ENCODE results near the gene SNAP91. TPM values are rescaled to one million over a fixed set of nuclear protein-coding genes. Genes with fewer than 3 reads are reported as not detected.

The SNAP91 gene
- total and polyA plus RNA-seq, 2 donors (not counting 1 experiment from before 2014, with no cell fraction given), result not detected

- CTCF ChIA-PET, result no interaction called here
- WGBS (ENCODE audit: insufficient coverage), result 96% methylated on average over 3 of the region's 3 CpGs
- no peaks in the 10 kb centered on the region for H3K4me1 Mint-ChIP-seq
These were observed 23.4 kb downstream of the SNAP91 start for GRCh38 chr6:83685481-83685880.

GRCh38 chr6:83677791-83678190 is 31.1 kb downstream of the SNAP91 start:
- intact Hi-C loops (cut with micrococcal nuclease), result no loop called here
- Histone ChIP-seq H2AFZ (ENCODE audit: insufficient read depth, low read depth, low read length, poor library complexity, severe bottlenecking) (no peak overlapping the region), H3K9ac (ENCODE audit: low read length) (no peak overlapping the region), H3K79me2 (ENCODE audit: control insufficient read depth, insufficient read depth, low read length) (no peaks in the 10 kb centered on the region), H3K4me1 (ENCODE audit: control insufficient read depth in 2 of 2, insufficient read depth in 2 of 2, low read length in 2 of 2) (no peaks in the 10 kb centered on the region), H3K27ac (ENCODE audit: low read length in 2 of 2) (no peak overlapping the region), H3K9me3 (ENCODE audit: control extremely low read depth in 1 of 3, control insufficient read depth in 2 of 3, insufficient read depth in 1 of 3, low read length in 2 of 3) (no peaks in the 10 kb centered on the region), H3K4me2 (replicated peaks; ENCODE audit: low read depth, low read length, poor library complexity, severe bottlenecking) (no peak overlapping the region), H4K20me1 (ENCODE audit: control insufficient read depth, insufficient read depth, low read length, poor library complexity, severe bottlenecking) (no peaks in the 10 kb centered on the region), H3K4me3 (ENCODE audit: control extremely low read depth in 1 of 5, extremely low read depth in 1 of 5, insufficient read depth in 1 of 5, low read depth in 2 of 5, low read length in 4 of 5) (no peak overlapping the region), H3K27me3 (replicated peaks in 1 of 4; ENCODE audit: control extremely low read depth in 1 of 4, control insufficient read depth in 3 of 4, insufficient read depth in 4 of 4, low read length in 3 of 4) (no peaks in the 10 kb centered on the region), H3K36me3 (replicated peaks in 1 of 2; ENCODE audit: control extremely low read depth in 1 of 2, control insufficient read depth in 1 of 2, extremely low read depth in 1 of 2, insufficient read depth in 2 of 2, low read length in 1 of 2) (no peaks in the 10 kb centered on the region)
- ChIA-PET CTCF (no interaction called here), POLR2A (no interaction called here)
- H3K27ac Mint-ChIP-seq, result no peak overlapping the region
- no peak for ATAC-seq (ENCODE audit: low read depth)
- DNase-seq, result no peak
- peaks cover 2% of the 10 kb centered on the region for H3K9me3 Mint-ChIP-seq (ENCODE audit: insufficient read depth)
- no peak for TF ChIP-seq EZH2 (IDR thresholded peaks at IDR 0.05; ENCODE audit: borderline replicate concordance, insufficient read depth, low read depth, low read length, poor library complexity, severe bottlenecking)
- no peaks in the 10 kb centered on the region for H3K27me3 Mint-ChIP-seq
- no peaks in the 10 kb centered on the region for H3K4me1 Mint-ChIP-seq
- H3K4me3 Mint-ChIP-seq, result no peak overlapping the region

More at GRCh38 chr6:83685481-83685880, 23.4 kb downstream of the SNAP91 start:
- no peaks in the 10 kb centered on the region for H3K36me3 ChIP-seq (replicated peaks in 1 of 2; ENCODE audit: control extremely low read depth in 1 of 2, control insufficient read depth in 1 of 2, extremely low read depth in 1 of 2, insufficient read depth in 2 of 2, low read length in 1 of 2)
- no peaks in the 10 kb centered on the region for H4K20me1 ChIP-seq (ENCODE audit: control insufficient read depth, insufficient read depth, low read length, poor library complexity, severe bottlenecking)
- no peak for DNase-seq
- H3K27ac ChIP-seq (ENCODE audit: low read length in 2 of 2), result no peak overlapping the region
- no peaks in the 10 kb centered on the region for H3K9me3 ChIP-seq (ENCODE audit: control extremely low read depth in 1 of 3, control insufficient read depth in 2 of 3, insufficient read depth in 1 of 3, low read length in 2 of 3)
- POLR2A ChIA-PET, result no interaction called here
- H3K4me3 ChIP-seq (ENCODE audit: control extremely low read depth in 1 of 5, extremely low read depth in 1 of 5, insufficient read depth in 1 of 5, low read depth in 2 of 5, low read length in 4 of 5), result no peak overlapping the region
- H2AFZ ChIP-seq (ENCODE audit: insufficient read depth, low read depth, low read length, poor library complexity, severe bottlenecking), result no peak overlapping the region
- Mint-ChIP-seq H3K4me3 (no peak overlapping the region), H3K27me3 (no peaks in the 10 kb centered on the region), H3K27ac (no peak overlapping the region), H3K9me3 (ENCODE audit: insufficient read depth) (no peaks in the 10 kb centered on the region)
- no peak overlapping the region for H3K4me2 ChIP-seq (replicated peaks; ENCODE audit: low read depth, low read length, poor library complexity, severe bottlenecking)
- no peak for ATAC-seq (ENCODE audit: low read depth)
- no peaks in the 10 kb centered on the region for H3K79me2 ChIP-seq (ENCODE audit: control insufficient read depth, insufficient read depth, low read length)
- H3K27me3 ChIP-seq (replicated peaks in 1 of 4; ENCODE audit: control extremely low read depth in 1 of 4, control insufficient read depth in 3 of 4, insufficient read depth in 4 of 4, low read length in 3 of 4), result no peaks in the 10 kb centered on the region
- no peaks in the 10 kb centered on the region for H3K4me1 ChIP-seq (ENCODE audit: control insufficient read depth in 2 of 2, insufficient read depth in 2 of 2, low read length in 2 of 2)
- intact Hi-C loops (cut with micrococcal nuclease), result no loop called here
- TF ChIP-seq EZH2 (IDR thresholded peaks at IDR 0.05; ENCODE audit: borderline replicate concordance, insufficient read depth, low read depth, low read length, poor library complexity, severe bottlenecking) (no peak), CTCF (IDR thresholded peaks at IDR 0.05) (no peak)
- no peak overlapping the region for H3K9ac ChIP-seq (ENCODE audit: low read length)
